K562 (cell line): Measurements from ENCODE around the gene ZC3H12C.

Source experiments
- CTCF ChIP-seq, 3 experiments: IDR thresholded peaks in 2 of 3; conservative IDR thresholded peaks in 1 of 3; 2 replicates each; pipeline ENCODE4 v1.5.1; 2011 to 2012; ENCODE audit warnings: low read length in 3 of 3, mild to moderate bottlenecking in 3 of 3, control low read depth in 2 of 3, improper control_type of control experiment in 1 of 3, inconsistent platforms in 1 of 3, low read depth in 1 of 3, mixed read lengths in 1 of 3, moderate library complexity in 1 of 3; ENCODE audit not compliant: insufficient read depth in 2 of 3
- GABPA ChIP-seq: fragments of 200-800 bp; sonication (Bioruptor generic); conservative IDR thresholded peaks from 2 replicates; pipeline ENCODE4 v1.6.1; 2016; ENCODE audit warnings: low read depth, missing genetic modification characterization, missing compliant biosample characterization
- MBD2 ChIP-seq: sonication (generic); IDR thresholded peaks from 2 replicates; pipeline ENCODE4 v1.6.1; 2016; ENCODE audit warnings: low read depth, borderline replicate concordance
- NFXL1 ChIP-seq: fragments of 450-650 bp; formaldehyde crosslinking; IDR thresholded peaks from 2 replicates; pipeline ENCODE4 v1.4.0; 2021; ENCODE audit warnings: mild to moderate bottlenecking
- POU5F1 ChIP-seq: fragments of 150-350 bp; IDR thresholded peaks from 2 replicates; pipeline ENCODE4 v1.6.1; 2014; ENCODE audit warnings: borderline replicate concordance, low read length, low read depth, mild to moderate bottlenecking; ENCODE audit not compliant: partially characterized antibody
- RBM25 ChIP-seq: fragments of 200-400 bp; formaldehyde crosslinking; IDR thresholded peaks from 2 replicates; pipeline ENCODE4 v1.6.1; 2018; ENCODE audit warnings: low read length, low read depth, moderate library complexity; ENCODE audit not compliant: severe bottlenecking
- SMC3 ChIP-seq: conservative IDR thresholded peaks from 2 replicates; pipeline ENCODE4 v1.6.1; 2011; ENCODE audit warnings: low read depth, low read length, improper control_type of control experiment; ENCODE audit not compliant: insufficient read depth
- SPI1 ChIP-seq: IDR thresholded peaks from 2 replicates; pipeline ENCODE4 v1.6.1; 2011; ENCODE audit warnings: low read depth, low read length, control low read depth, borderline replicate concordance
- TBP ChIP-seq: optimal IDR thresholded peaks from 2 replicates; pipeline ENCODE3; 2011; ENCODE audit warnings: low read depth, low read length, improper control_type of control experiment
- TF ChIP-seq, protein P1 (sequence below): fragments of 250-450 bp; sonication (Bioruptor Pico); IDR thresholded peaks from 2 replicates; pipeline ENCODE4 v1.5.0; 2021; ENCODE audit warnings: mild to moderate bottlenecking, borderline replicate concordance

GRCh38 chr11:110133160-110133559, 40.0 kb downstream of the ZC3H12C start:
- TF ChIP-seq SPI1, result no peak
- no peak for TF ChIP-seq SMC3
- no peak for TF ChIP-seq POU5F1
- TF ChIP-seq NFXL1 (CRISPR knock-in tag), result no peak
- TF ChIP-seq CTCF (IDR thresholded peaks at IDR 0.05 in 2 of 3, conservative IDR thresholded peaks at IDR 0.05 in 1 of 3; ENCODE audit: insufficient read depth in 2 of 3, low read depth in 1 of 3, low read length in 3 of 3), result no peak
- TF ChIP-seq, protein P1, sequence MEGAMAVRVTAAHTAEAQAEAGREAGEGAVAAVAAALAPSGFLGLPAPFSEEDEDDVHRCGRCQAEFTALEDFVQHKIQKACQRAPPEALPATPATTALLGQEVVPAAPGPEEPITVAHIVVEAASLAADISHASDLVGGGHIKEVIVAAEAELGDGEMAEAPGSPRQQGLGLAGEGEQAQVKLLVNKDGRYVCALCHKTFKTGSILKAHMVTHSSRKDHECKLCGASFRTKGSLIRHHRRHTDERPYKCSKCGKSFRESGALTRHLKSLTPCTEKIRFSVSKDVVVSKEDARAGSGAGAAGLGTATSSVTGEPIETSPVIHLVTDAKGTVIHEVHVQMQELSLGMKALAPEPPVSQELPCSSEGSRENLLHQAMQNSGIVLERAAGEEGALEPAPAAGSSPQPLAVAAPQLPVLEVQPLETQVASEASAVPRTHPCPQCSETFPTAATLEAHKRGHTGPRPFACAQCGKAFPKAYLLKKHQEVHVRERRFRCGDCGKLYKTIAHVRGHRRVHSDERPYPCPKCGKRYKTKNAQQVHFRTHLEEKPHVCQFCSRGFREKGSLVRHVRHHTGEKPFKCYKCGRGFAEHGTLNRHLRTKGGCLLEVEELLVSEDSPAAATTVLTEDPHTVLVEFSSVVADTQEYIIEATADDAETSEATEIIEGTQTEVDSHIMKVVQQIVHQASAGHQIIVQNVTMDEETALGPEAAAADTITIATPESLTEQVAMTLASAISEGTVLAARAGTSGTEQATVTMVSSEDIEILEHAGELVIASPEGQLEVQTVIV, result no peak
- no peak for TF ChIP-seq RBM25
- TF ChIP-seq GABPA (tag), result no peak
- TF ChIP-seq MBD2, result no peak
- no peak for TF ChIP-seq TBP
